Esophagus squamous epithelium (tissue), 4 donors: ENCODE results near the gene NYAP1.

Experiments
- POLR2A ChIP-seq, 4 donors: fragments of 450-650 bp; IDR thresholded peaks; one replicate each; pipeline ENCODE4 v1.6.1; 2017; ENCODE audit warnings: antibody characterized with exemption in 4 of 4, mild to moderate bottlenecking in 4 of 4, moderate library complexity in 3 of 4
- TF ChIP-seq, protein P1 (sequence below), 6 experiments: fragments of 450-650 bp in 4 of 6; fragments of 200-600 bp in 2 of 6; sonication (generic) in 2 of 6; IDR thresholded peaks; one replicate each; pipeline ENCODE4 v1.5.1; 2016 to 2019; ENCODE audit warnings: antibody characterized with exemption in 6 of 6, mild to moderate bottlenecking in 4 of 6, moderate library complexity in 4 of 6

DNA sequence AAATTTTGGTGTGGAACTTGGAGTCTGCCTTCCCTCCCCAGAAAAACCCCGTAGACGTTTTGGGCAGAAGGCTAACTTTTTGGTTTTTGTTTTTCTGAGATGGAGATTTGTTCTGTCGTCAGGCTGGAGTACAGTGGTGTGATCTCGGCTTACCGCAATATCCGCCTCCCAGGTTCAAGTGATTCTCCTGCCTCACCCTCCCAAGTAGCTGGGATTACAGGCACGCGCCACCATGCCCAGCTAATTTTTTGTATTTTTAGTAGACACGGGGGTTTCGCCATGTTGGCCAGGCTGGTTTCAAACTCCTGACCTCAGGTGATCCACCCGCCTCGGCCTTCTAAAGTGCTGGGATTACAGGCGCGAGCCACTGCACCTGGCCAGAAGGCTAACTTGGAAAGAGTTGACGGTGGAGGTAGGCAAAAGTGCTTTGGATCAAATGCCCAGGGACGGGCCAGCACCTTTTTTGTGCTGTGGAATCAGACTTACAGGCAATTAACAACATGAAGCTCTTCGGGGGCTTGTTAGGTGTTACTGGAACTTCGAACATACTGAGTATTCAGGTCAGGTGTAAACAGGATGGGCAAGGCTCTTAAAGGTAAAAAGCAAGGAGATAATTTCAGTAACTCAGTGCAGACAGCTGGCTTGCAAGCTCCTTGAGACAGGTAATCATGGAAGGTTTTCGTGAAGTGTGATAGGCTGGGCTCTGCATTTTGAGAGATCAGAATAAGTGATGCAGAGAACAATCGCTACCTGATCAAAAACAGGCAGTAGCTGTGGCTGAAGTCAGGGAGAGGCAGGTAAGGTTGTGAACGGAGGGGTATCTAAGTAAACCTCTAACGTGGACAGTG lies 49.2 kb upstream of the NYAP1 start:
- no peak for TF ChIP-seq POLR2A (IDR thresholded peaks at IDR 0.05)
- TF ChIP-seq, protein P1, sequence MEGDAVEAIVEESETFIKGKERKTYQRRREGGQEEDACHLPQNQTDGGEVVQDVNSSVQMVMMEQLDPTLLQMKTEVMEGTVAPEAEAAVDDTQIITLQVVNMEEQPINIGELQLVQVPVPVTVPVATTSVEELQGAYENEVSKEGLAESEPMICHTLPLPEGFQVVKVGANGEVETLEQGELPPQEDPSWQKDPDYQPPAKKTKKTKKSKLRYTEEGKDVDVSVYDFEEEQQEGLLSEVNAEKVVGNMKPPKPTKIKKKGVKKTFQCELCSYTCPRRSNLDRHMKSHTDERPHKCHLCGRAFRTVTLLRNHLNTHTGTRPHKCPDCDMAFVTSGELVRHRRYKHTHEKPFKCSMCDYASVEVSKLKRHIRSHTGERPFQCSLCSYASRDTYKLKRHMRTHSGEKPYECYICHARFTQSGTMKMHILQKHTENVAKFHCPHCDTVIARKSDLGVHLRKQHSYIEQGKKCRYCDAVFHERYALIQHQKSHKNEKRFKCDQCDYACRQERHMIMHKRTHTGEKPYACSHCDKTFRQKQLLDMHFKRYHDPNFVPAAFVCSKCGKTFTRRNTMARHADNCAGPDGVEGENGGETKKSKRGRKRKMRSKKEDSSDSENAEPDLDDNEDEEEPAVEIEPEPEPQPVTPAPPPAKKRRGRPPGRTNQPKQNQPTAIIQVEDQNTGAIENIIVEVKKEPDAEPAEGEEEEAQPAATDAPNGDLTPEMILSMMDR (IDR thresholded peaks at IDR 0.05), result no peak
